ENCODE data around the gene SURF2.
"Not testable (repeated sequence)": the region's sequence is repeated elsewhere in the genome, so short reads cannot be mapped to it uniquely, and the experiment has no call there.

DNA sequence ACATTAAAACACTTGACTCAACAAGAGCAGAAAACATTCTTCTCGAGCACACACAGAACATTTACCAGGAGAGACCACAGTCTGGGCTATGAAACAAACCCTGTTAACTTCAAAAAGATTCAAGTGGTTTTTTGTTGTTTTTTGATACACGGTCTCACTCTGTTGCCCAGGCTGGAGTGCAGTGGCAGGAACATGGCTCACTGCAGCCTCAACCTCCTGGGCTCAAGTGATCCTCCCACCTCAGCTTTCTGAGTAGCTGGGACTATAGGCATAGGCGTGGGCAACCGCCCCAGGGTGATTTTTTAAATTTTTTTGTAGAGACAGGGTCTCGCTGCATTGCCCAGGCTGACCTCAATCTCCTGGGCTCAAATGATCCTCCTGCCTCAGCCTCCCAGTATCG is 29.3 kb upstream of the SURF2 start:
- TF ChIP-seq POLR2A (IDR thresholded peaks at IDR 0.05; ENCODE audit: low read depth, low read length); PAX5 (IDR thresholded peaks at IDR 0.05; ENCODE audit: insufficient read depth, low read length, severe bottlenecking): not testable (repeated sequence)
